Eye (tissue), 1 donor: Measurements from ENCODE around the gene RPS6KB2.
"Not testable (repeated sequence)": the region's sequence is repeated elsewhere in the genome, so short reads cannot be mapped to it uniquely, and the experiment has no call there.

ENCODE experiments used
- DNase-seq: peaks from one replicate; pipeline ENCODE4 v3.0.0-alpha.2; 2015

The RPS6KB2 gene

GRCh38 chr11:67445515-67445914, 17.2 kb downstream of the RPS6KB2 start:
- no peak for DNase-seq

GRCh38 chr11:67448220-67448609, 19.9 kb downstream of the RPS6KB2 start:
- no peak for DNase-seq

GRCh38 chr11:67449116-67449844, 21.0 kb downstream of the RPS6KB2 start:
- no peak for DNase-seq

- DNase-seq, result no peak
These were observed 22.7 kb downstream of the RPS6KB2 start for GRCh38 chr11:67450796-67451657.

GRCh38 chr11:67451658-67451976, 23.3 kb downstream of the RPS6KB2 start:
- no peak for DNase-seq

GRCh38 chr11:67452141-67452952, 24.1 kb downstream of the RPS6KB2 start, which contains the start of gene GPR152:
GPR152 (minus strand) TSS chr11:67452729; CDS start chr11:67452724, 5 bp downstream.
- DNase-seq, result no peak

GRCh38 chr11:67453816-67454732, 25.8 kb downstream of the RPS6KB2 start:
- DNase-seq, result no peak

- no peak for DNase-seq
These were observed 26.8 kb downstream of the RPS6KB2 start, which contains the start of gene CABP4 for GRCh38 chr11:67455054-67455453. CABP4 (plus strand) TSS chr11:67455354; CDS start chr11:67455424, 70 bp downstream.

- no peak for DNase-seq
These were observed 27.9 kb downstream of the RPS6KB2 start for GRCh38 chr11:67456068-67456705.

GRCh38 chr11:67457453-67457852, 29.2 kb downstream of the RPS6KB2 start:
- no peak for DNase-seq

GRCh38 chr11:67458266-67458665, 30.0 kb downstream of the RPS6KB2 start:
- no peak for DNase-seq

- no peak for DNase-seq
These were observed 34.9 kb downstream of the RPS6KB2 start for GRCh38 chr11:67463186-67463585.

GRCh38 chr11:67463680-67464410, 35.6 kb downstream of the RPS6KB2 start:
- DNase-seq, result no peak

- peak; percentile 89 for DNase-seq
These were observed 36.3 kb downstream of the RPS6KB2 start for GRCh38 chr11:67464411-67465188.

GRCh38 chr11:67465189-67465510, 36.9 kb downstream of the RPS6KB2 start:
- DNase-seq, result no peak

- DNase-seq, result not testable (repeated sequence)
These were observed 37.2 kb downstream of the RPS6KB2 start for GRCh38 chr11:67465530-67465929.

- no peak for DNase-seq
These were observed 38.1 kb downstream of the RPS6KB2 start for GRCh38 chr11:67466367-67466766.

- DNase-seq, result no peak
These were observed 38.9 kb downstream of the RPS6KB2 start for GRCh38 chr11:67466962-67467771.

GRCh38 chr11:67468056-67468455, 39.8 kb downstream of the RPS6KB2 start:
- DNase-seq, result no peak
